ENCODE results near the gene PMEPA1.

PMEPA1 gene

DNA sequence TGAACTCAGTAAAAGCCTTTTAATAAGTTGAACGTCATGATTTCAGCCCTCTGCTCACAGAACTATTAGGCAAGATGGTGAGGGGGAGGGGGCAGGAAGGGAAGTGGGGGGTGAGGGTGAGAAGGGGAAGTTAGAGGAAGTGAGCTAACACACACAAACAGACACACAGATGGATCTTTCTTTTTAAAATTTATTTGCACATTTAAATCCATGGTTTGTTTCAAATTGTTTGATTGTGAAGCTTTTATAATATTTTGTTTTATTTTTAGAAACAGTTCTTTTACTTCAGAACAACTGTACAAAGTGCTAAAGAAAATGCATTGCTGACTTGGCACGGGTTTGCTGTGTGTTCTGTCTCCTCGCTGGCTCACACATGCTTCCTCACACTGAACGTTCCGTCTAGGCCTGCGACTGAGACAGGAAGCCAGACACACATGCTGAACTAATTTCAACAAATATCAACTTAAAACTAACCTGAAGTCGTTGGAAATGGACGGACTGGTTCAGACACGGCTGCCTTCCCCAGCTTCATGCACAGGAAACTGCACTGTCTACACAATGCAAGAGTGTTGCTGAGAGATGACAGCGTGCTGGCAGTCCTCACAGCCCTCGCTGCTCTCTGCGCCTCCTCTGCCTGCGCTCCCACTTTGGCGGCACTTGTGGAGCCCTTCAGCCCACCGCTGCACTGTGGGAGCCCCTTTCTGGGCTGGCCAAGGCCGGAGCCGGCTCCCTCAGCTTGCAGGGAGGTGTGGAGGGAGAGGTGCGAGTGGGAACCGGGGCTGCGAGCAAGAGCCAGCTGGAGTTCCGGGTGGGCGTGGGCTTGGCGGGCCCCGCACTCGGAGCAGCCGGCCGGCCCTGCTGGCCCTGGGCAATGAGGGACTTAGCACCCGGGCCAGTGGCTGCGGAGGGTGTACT is 81.5 kb downstream of the PMEPA1 start:
- Mint-ChIP-seq H3K9me3 (peaks cover 13 to 28% of the 10 kb centered on the region in 2 donors), H3K4me1 (peaks cover 55% of the 10 kb centered on the region), H3K27ac (peak overlapping the region; percentile 95 to 98), H3K4me3 (peak overlapping the region; percentile 77 to 98), H3K27me3 (peaks cover 7% of the 10 kb centered on the region)
- DNase-seq (peak; percentile 32 to 54), ATAC-seq (peak; percentile 73)

- no peak for DNase-seq
- Mint-ChIP-seq H3K4me1 (peaks cover 57% of the 10 kb centered on the region), H3K4me3 (peak overlapping the region; percentile 48 to 98), H3K27me3 (peaks cover 7% of the 10 kb centered on the region), H3K27ac (peak overlapping the region; percentile 44 to 72), H3K9me3 (peaks cover 13 to 22% of the 10 kb centered on the region in 2 donors)
- no peak for ATAC-seq
Observed at GRCh38 chr20:57627339-57627738, 82.5 kb downstream of the PMEPA1 start.

- Mint-ChIP-seq H3K27me3 (no peaks in the 10 kb centered on the region), H3K4me1 (peaks cover 70% of the 10 kb centered on the region), H3K27ac (peak overlapping the region in 1 of 2 donors; percentile 34), H3K9me3 (peaks cover 13 to 22% of the 10 kb centered on the region in 2 donors), H3K4me3 (no peak overlapping the region)
- DNase-seq = no peak
- no peak for ATAC-seq
Observed at GRCh38 chr20:57625978-57626377, 83.8 kb downstream of the PMEPA1 start.

- Mint-ChIP-seq H3K9me3 (peaks cover 12 to 22% of the 10 kb centered on the region in 2 donors), H3K4me3 (no peak overlapping the region), H3K27me3 (no peaks in the 10 kb centered on the region), H3K27ac (no peak overlapping the region), H3K4me1 (peaks cover 74% of the 10 kb centered on the region)
- no peak for ATAC-seq
- DNase-seq = no peak
Observed at GRCh38 chr20:57625181-57625958, 84.4 kb downstream of the PMEPA1 start.

GRCh38 chr20:57624124-57624523 is 85.7 kb downstream of the PMEPA1 start:
- Mint-ChIP-seq H3K4me1 (peaks cover 74% of the 10 kb centered on the region), H3K27ac (no peak overlapping the region), H3K27me3 (no peaks in the 10 kb centered on the region), H3K9me3 (peaks cover 8 to 22% of the 10 kb centered on the region in 2 donors), H3K4me3 (no peak overlapping the region)
- DNase-seq = no peak
- no peak for ATAC-seq

- Mint-ChIP-seq H3K4me3 (peak overlapping the region in 1 of 2 donors; percentile 48), H3K27ac (no peak overlapping the region), H3K27me3 (no peaks in the 10 kb centered on the region), H3K9me3 (peaks cover 8 to 22% of the 10 kb centered on the region in 2 donors), H3K4me1 (peaks cover 76% of the 10 kb centered on the region)
- ATAC-seq = no peak
- peak; percentile 68 to 69 for DNase-seq
Observed at GRCh38 chr20:57622579-57623381, 87.0 kb downstream of the PMEPA1 start.

DNA sequence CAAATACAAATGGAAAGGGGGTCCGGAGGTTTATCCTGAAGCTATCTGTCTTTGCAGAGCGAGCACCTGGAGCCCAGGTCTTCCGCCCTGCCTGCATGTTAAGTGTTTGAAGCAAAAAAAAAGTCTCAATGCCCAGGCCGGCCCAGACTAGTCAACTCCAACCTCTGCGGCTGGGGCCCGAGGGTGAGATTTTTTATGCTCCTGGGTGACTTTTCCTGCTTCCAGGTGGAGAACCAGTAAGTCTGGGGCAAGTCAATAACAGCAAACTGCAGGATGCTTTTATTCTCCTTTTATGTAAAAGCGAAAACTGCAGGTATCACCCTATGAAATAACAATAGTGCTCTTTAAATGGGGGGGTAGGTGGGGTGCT is 87.6 kb downstream of the PMEPA1 start:
- H3K4me1 Mint-ChIP-seq = peaks cover 76% of the 10 kb centered on the region

DNA sequence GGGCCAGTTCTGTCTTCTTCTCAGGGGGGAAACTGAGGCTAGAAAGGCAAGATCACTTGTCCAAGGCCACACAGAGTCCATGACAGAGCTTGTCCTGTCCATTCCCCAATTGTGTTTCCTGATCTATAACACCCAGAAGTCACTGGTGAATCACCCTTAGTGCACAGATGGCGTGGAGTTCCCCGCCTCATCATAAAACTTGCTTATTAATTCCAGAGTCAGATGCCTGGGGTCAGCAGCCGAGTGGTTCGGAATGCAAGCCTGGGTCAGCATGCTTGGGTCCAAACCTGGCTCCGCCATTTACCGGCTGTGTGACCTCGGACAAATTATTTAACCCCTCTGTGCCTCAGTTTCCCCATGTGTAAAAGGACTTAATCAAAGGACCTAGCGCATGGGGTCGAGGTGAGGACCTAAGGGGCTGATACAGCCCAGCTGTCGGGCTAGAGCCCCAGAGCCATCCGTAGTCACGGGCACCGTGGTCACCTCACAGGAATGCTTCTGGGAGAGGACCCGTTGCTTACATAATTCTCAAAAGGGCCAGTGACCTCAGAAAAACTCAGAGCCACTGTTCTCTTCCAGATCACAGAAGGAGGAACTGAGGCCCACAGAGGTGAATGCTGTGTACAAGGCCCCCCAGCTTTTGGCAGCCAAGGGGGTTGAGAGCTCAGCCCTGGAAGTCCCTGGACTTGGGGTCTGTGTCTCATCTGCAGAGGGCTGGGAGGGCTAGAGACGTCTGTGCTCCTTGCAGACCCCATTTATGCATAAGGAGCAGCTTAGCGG is 88.2 kb downstream of the PMEPA1 start:
- H3K4me3 Mint-ChIP-seq = peak overlapping the region; percentile 73 to 86
- H3K9me3 Mint-ChIP-seq = peaks cover 8 to 22% of the 10 kb centered on the region in 2 donors
- H3K27ac Mint-ChIP-seq = peak overlapping the region; percentile 91 to 92

More for the DNA sequence above, 87.6 kb downstream of the PMEPA1 start:
- DNase-seq (no peak), ATAC-seq (no peak)
- H3K27ac Mint-ChIP-seq = no peak overlapping the region
- H3K27me3 Mint-ChIP-seq = no peaks in the 10 kb centered on the region
- H3K9me3 Mint-ChIP-seq = peaks cover 8 to 22% of the 10 kb centered on the region in 2 donors
- peak overlapping the region in 1 of 2 donors; percentile 48 for H3K4me3 Mint-ChIP-seq

DNA sequence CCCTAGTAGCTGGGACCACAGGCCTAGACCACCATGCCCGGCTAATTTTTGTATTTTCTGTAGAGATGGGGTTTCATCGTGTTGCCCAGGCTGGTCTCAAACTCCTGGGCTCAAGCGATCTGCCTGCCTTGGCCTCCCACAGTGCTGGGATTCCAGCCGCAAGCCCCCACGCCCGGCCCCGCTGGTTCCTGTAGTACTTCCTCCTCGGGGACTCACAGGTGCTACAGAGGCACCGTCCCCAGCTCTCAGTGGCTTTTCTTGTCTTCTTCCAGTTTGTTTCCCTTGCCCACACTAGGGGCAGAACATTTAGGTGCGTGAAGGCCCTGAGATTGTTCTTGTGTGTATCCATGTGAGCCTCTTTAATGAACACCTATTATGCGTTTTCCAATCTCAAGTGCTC is 88.8 kb downstream of the PMEPA1 start:
- DNase-seq = no peak

More for the DNA sequence above, 88.2 kb downstream of the PMEPA1 start:
- DNase-seq (no peak), ATAC-seq (no peak)
- Mint-ChIP-seq H3K4me1 (peaks cover 79% of the 10 kb centered on the region), H3K27me3 (no peaks in the 10 kb centered on the region)

GRCh38 chr20:57620274-57620990 is 89.4 kb downstream of the PMEPA1 start, which contains the start of gene ZBP1:
ZBP1 (minus strand) TSS chr20:57620426; CDS start chr20:57620295, 131 bp downstream.
- H3K4me3 Mint-ChIP-seq = peak within 1 kb of the TSS; percentile 73 to 86
- ATAC-seq = peak; percentile 26
- DNase-seq = peak; percentile 61 to 74
- H3K4me1 Mint-ChIP-seq = peaks cover 79% of the 10 kb centered on the region
- peak within 1 kb of the TSS; percentile 91 to 92 for H3K27ac Mint-ChIP-seq
- H3K9me3 Mint-ChIP-seq = peaks cover 5 to 17% of the 10 kb centered on the region in 2 donors
- no peaks in the 10 kb centered on the region for H3K27me3 Mint-ChIP-seq

More for the DNA sequence above, 88.8 kb downstream of the PMEPA1 start:
- H3K4me3 Mint-ChIP-seq = peak overlapping the region; percentile 73 to 86
- H3K9me3 Mint-ChIP-seq = peaks cover 8 to 22% of the 10 kb centered on the region in 2 donors
- H3K27me3 Mint-ChIP-seq = no peaks in the 10 kb centered on the region
- H3K27ac Mint-ChIP-seq = peak overlapping the region; percentile 91 to 92
- no peak for ATAC-seq
- peaks cover 79% of the 10 kb centered on the region for H3K4me1 Mint-ChIP-seq

GRCh38 chr20:57619051-57619831 is 90.6 kb downstream of the PMEPA1 start:
- no peaks in the 10 kb centered on the region for H3K27me3 Mint-ChIP-seq
- H3K4me3 Mint-ChIP-seq = peak overlapping the region; percentile 73 to 86
- peaks cover 0 to 5% of the 10 kb centered on the region in 2 donors for H3K9me3 Mint-ChIP-seq
- H3K4me1 Mint-ChIP-seq = peaks cover 81% of the 10 kb centered on the region
- ATAC-seq = peak; percentile 89
- peak; percentile 81 to 90 for DNase-seq
- peak overlapping the region; percentile 71 to 83 for H3K27ac Mint-ChIP-seq

DNA sequence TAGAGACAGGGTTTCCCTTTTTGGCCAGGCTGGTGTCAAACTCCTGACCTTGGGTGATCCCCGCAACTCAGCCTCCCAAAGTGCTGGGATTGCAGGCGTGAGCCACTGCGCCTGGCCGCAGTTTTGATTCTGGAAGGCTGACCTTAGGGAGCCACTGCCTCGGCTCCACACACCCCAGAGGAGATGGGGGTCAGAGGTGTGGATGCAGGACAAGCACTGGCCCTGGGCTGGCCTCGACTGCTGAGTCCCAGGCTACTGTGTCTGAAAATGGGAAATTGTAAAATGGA is 91.1 kb downstream of the PMEPA1 start:
- Mint-ChIP-seq H3K4me3 (peak overlapping the region; percentile 56 to 73), H3K4me1 (peaks cover 81% of the 10 kb centered on the region)
- ATAC-seq = no peak

GRCh38 chr20:57618091-57618763 is 91.6 kb downstream of the PMEPA1 start:
- Mint-ChIP-seq H3K27ac (peak overlapping the region in 1 of 2 donors; percentile 49), H3K27me3 (no peaks in the 10 kb centered on the region), H3K4me3 (peak overlapping the region; percentile 56 to 73), H3K9me3 (no peaks in the 10 kb centered on the region), H3K4me1 (peaks cover 81% of the 10 kb centered on the region)
- no peak for ATAC-seq
- DNase-seq = peak in 1 of 2 donors; percentile 36

More for the DNA sequence above, 91.1 kb downstream of the PMEPA1 start:
- H3K27ac Mint-ChIP-seq = peak overlapping the region; percentile 37 to 83
- DNase-seq = no peak
- no peaks in the 10 kb centered on the region for H3K27me3 Mint-ChIP-seq
- no peaks in the 10 kb centered on the region for H3K9me3 Mint-ChIP-seq

All from stimulated activated naive CD8-positive, alpha-beta T cell treated with anti-CD3 and anti-CD28 coated beads, Interleukin-15, amount 100 ng/mL, for 72 hours (primary cell).